Activated T-cell treated with anti-CD3 and anti-CD28 coated beads for 48 hours (primary cell): ENCODE measurements around the gene RPL37A.

ENCODE experiments used
- DNase-seq: peaks from one replicate; pipeline ENCODE4 v3.0.0-alpha.2; 2020; ENCODE audit warnings: low read depth

RPL37A gene

DNA sequence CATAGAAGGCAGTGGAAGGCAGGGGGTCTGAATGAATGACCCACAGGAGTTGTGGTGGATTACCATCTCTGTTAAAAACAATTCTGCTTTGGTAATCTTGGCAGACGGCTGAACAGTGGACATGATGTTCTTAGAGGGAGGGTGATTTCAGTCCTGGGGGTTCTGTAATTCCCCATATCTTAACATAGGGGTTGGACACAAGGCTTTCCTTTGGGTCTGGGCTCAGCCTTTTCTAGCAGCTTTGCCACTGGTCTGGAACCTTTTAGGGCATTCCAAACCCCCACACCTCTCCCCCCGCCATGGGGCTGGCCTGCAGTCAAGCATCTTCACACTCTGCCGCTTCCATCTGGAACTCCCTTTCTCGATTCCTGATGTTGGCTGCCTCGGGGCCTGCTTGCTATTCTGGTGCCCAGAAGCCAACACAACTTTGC, 50.3 kb downstream of the RPL37A start:
- no peak for DNase-seq

DNA sequence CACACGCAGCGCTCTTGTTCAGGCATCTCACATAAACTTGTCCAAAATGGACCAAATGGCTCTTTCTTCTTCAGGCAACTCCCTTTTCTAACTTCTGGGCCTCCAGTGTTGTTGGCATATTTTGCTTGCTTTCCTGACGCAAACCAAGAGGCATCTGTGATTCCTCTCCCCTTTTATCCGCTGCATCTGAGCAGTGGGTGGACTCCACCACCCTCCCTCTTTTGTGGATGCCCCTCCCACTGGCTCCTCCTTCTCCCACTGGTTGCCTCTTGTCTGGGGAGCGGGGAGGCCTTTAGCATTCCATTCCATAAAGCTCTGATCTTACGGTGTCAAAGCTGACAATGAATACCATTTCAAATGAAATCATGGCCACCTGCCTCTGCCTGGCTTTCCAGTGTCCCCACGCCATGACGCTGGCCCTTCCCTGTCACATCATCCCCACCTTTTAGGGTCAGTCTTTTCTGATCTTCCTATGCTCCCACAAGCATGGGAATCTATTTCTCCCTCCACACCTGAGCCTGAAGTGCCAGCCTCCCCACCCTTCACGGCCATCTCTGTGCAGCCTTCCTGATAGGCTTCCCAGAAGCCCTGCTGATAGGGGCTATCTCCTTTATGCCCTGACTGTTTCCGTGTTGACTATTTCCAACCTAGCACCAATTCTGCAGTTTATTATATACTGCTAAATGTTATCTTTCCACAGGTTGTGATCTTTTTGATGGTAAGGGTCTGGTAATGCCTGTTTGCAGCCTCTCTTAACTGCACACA, 51.5 kb downstream of the RPL37A start:
- no peak for DNase-seq

DNA sequence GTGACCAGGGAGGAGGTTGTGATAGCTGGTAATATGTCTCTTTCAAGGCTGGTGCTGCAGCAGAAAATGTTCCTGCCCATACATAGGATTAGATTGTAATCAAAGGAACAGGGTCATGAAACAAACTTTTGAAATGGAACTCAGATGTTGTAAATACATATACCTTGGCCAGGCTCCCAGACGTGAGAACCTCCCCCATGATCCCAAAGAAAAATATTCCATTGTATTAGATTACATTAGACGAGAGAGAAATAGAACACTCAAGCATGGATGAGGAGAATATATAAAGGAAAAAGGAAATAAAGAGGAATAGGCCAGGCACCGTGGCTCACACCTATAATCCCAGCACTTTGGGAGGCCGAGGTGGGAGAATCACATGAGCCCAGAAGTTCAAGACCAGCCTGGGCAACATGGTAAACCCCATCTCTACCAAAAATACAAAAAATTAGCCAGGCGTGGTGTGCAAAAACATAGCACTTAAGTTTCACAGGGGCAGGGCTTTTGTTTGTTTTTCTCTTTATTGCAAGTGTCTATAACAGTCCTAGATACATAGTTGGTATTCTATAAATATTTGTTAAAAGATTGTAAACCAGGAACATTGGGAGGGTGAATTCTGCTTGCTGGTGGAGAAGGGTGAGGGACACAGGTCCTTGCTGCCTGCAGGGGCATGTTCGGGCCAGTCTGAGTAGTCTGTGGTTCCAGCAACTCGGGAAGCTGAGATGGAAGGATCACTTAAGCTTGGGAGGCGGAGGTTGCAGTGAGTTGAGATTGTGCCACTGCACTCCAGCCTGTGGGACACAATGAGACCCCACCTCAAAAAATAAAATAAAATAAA, 52.8 kb downstream of the RPL37A start:
- no peak for DNase-seq

DNA sequence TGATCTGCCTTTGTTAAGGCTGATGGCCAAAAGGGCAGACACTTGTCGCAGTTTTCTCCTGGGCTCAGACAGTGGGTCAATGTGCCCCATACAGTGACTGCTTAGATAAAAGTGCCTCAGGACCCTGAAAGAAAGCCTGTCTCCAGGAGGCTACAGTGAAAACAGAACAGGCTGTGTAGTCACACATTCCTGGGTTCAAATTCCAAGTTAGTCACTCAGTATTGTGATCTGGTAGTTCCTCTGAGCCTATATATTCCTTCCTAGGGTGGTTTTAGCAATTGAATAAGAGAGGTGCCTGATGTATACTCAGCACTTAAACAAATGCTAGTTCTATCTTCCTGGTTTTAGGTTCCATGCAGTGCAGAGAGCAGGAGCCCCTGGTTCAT, 54.4 kb downstream of the RPL37A start:
- no peak for DNase-seq
